ENCODE measurements around the gene PBOV1. TPM values are rescaled to one million over a fixed set of nuclear protein-coding genes. Genes with fewer than 3 reads are reported as not detected.
"Not testable (repeated sequence)": the region's sequence is repeated elsewhere in the genome, so short reads cannot be mapped to it uniquely, and the experiment has no call there.

Gene PBOV1
- polyA plus RNA-seq, 6 donors from 2014 or later, result not detected

GRCh38 chr6:138230759-138231380 lies 12.6 kb upstream of the PBOV1 start:
- Mint-ChIP-seq H3K9me3 (no peaks in the 10 kb centered on the region), H3K4me3 (no peak overlapping the region), H3K4me1 (peaks cover 0 to 11% (median 8%) of the 10 kb centered on the region in 3 donors), H3K36me3 (no peaks in the 10 kb centered on the region), H3K27me3 (peaks cover 16 to 20% (median 20%) of the 10 kb centered on the region in 3 donors), H3K27ac (no peak overlapping the region)
- DNase-seq (no peak), ATAC-seq (ENCODE audit: low read depth in 2 of 2) (no peak)

GRCh38 chr6:138230221-138230620 lies 11.9 kb upstream of the PBOV1 start:
- Mint-ChIP-seq H3K4me1 (peaks cover 0 to 11% (median 8%) of the 10 kb centered on the region in 3 donors), H3K27me3 (peaks cover 13 to 24% (median 21%) of the 10 kb centered on the region in 3 donors), H3K9me3 (no peaks in the 10 kb centered on the region), H3K36me3 (no peaks in the 10 kb centered on the region), H3K4me3 (no peak overlapping the region), H3K27ac (no peak overlapping the region)
- ATAC-seq (ENCODE audit: low read depth in 2 of 2), result no peak
- no peak for DNase-seq

- ATAC-seq (ENCODE audit: low read depth in 2 of 2) (no peak), DNase-seq (no peak)
These were observed 11.4 kb upstream of the PBOV1 start for GRCh38 chr6:138229663-138230179.

GRCh38 chr6:138229072-138229471 lies 10.8 kb upstream of the PBOV1 start:
- H3K4me1 Mint-ChIP-seq, result peaks cover 0 to 11% (median 8%) of the 10 kb centered on the region in 3 donors
- H3K4me3 Mint-ChIP-seq, result no peak overlapping the region
- no peaks in the 10 kb centered on the region for H3K9me3 Mint-ChIP-seq
- no peaks in the 10 kb centered on the region for H3K36me3 Mint-ChIP-seq
- DNase-seq (no peak), ATAC-seq (ENCODE audit: low read depth in 2 of 2) (no peak)
- peaks cover 14 to 28% (median 23%) of the 10 kb centered on the region in 3 donors for H3K27me3 Mint-ChIP-seq
- no peak overlapping the region for H3K27ac Mint-ChIP-seq

More at GRCh38 chr6:138229663-138230179, 11.4 kb upstream of the PBOV1 start:
- Mint-ChIP-seq H3K27me3 (peaks cover 9 to 28% (median 18%) of the 10 kb centered on the region in 3 donors), H3K4me3 (no peak overlapping the region), H3K4me1 (peaks cover 0 to 11% (median 8%) of the 10 kb centered on the region in 3 donors), H3K9me3 (no peaks in the 10 kb centered on the region), H3K36me3 (no peaks in the 10 kb centered on the region), H3K27ac (peak overlapping the region in 1 of 6 donors; percentile 17)

- H3K27me3 Mint-ChIP-seq, result peaks cover 14 to 28% (median 20%) of the 10 kb centered on the region in 3 donors
These were observed 9.1 kb upstream of the PBOV1 start for GRCh38 chr6:138227316-138227781.

GRCh38 chr6:138226700-138227315 lies 8.5 kb upstream of the PBOV1 start:
- peaks cover 0 to 6% (median 4%) of the 10 kb centered on the region in 3 donors for H3K4me1 Mint-ChIP-seq
- peak overlapping the region in 1 of 6 donors; percentile 45 for H3K27ac Mint-ChIP-seq
- H3K9me3 Mint-ChIP-seq, result no peaks in the 10 kb centered on the region
- H3K36me3 Mint-ChIP-seq, result no peaks in the 10 kb centered on the region
- ATAC-seq (ENCODE audit: low read depth in 2 of 2), result no peak
- no peak for DNase-seq
- peaks cover 14 to 28% (median 23%) of the 10 kb centered on the region in 3 donors for H3K27me3 Mint-ChIP-seq
- H3K4me3 Mint-ChIP-seq, result no peak overlapping the region

More at GRCh38 chr6:138227316-138227781, 9.1 kb upstream of the PBOV1 start:
- Mint-ChIP-seq H3K36me3 (no peaks in the 10 kb centered on the region), H3K27ac (no peak overlapping the region), H3K4me3 (no peak overlapping the region), H3K4me1 (peaks cover 0 to 11% (median 4%) of the 10 kb centered on the region in 3 donors), H3K9me3 (no peaks in the 10 kb centered on the region)
- ATAC-seq (ENCODE audit: low read depth in 2 of 2) (no peak), DNase-seq (no peak)

- Mint-ChIP-seq H3K36me3 (no peaks in the 10 kb centered on the region), H3K4me1 (no peaks in the 10 kb centered on the region), H3K9me3 (no peaks in the 10 kb centered on the region), H3K27ac (no peak overlapping the region), H3K4me3 (no peak overlapping the region), H3K27me3 (peaks cover 9 to 28% (median 23%) of the 10 kb centered on the region in 3 donors)
- DNase-seq (no peak), ATAC-seq (ENCODE audit: low read depth in 2 of 2) (no peak)
These were observed 7.7 kb upstream of the PBOV1 start for GRCh38 chr6:138225953-138226352.

- H3K4me1 Mint-ChIP-seq, result no peaks in the 10 kb centered on the region
- DNase-seq (no peak), ATAC-seq (ENCODE audit: low read depth in 2 of 2) (no peak)
- no peak overlapping the region for H3K27ac Mint-ChIP-seq
- H3K27me3 Mint-ChIP-seq, result peaks cover 17 to 44% (median 34%) of the 10 kb centered on the region in 3 donors
- H3K4me3 Mint-ChIP-seq, result no peak overlapping the region
- peaks cover 0 to 3% (median 0%) of the 10 kb centered on the region in 7 donors for H3K9me3 Mint-ChIP-seq
- no peaks in the 10 kb centered on the region for H3K36me3 Mint-ChIP-seq
These were observed 4.7 kb upstream of the PBOV1 start for GRCh38 chr6:138222901-138223546.

GRCh38 chr6:138219901-138220300 lies 1.6 kb upstream of the PBOV1 start:
- Mint-ChIP-seq H3K27ac (no peak overlapping the region), H3K9me3 (peaks cover 0 to 3% (median 0%) of the 10 kb centered on the region in 7 donors), H3K4me3 (no peak overlapping the region), H3K27me3 (peaks cover 29 to 39% (median 36%) of the 10 kb centered on the region in 3 donors), H3K4me1 (no peaks in the 10 kb centered on the region), H3K36me3 (no peaks in the 10 kb centered on the region)
- ATAC-seq (ENCODE audit: low read depth in 2 of 2), result no peak
- no peak for DNase-seq

GRCh38 chr6:138219398-138219797 lies 1.1 kb upstream of the PBOV1 start:
- ATAC-seq (ENCODE audit: low read depth in 2 of 2), result no peak
- H3K4me1 Mint-ChIP-seq, result no peaks in the 10 kb centered on the region
- H3K36me3 Mint-ChIP-seq, result no peaks in the 10 kb centered on the region
- H3K9me3 Mint-ChIP-seq, result peaks cover 0 to 3% (median 0%) of the 10 kb centered on the region in 7 donors
- no peak overlapping the region for H3K27ac Mint-ChIP-seq
- DNase-seq, result no peak
- no peak overlapping the region for H3K4me3 Mint-ChIP-seq
- peaks cover 33 to 42% (median 39%) of the 10 kb centered on the region in 3 donors for H3K27me3 Mint-ChIP-seq

GRCh38 chr6:138215093-138215782 lies 3.1 kb downstream of the PBOV1 start:
- H3K4me1 Mint-ChIP-seq, result no peaks in the 10 kb centered on the region
- no peak overlapping the region for H3K4me3 Mint-ChIP-seq
- no peak for ATAC-seq (ENCODE audit: low read depth in 2 of 2)
- no peaks in the 10 kb centered on the region for H3K36me3 Mint-ChIP-seq
- H3K27me3 Mint-ChIP-seq, result peaks cover 35 to 50% (median 46%) of the 10 kb centered on the region in 3 donors
- H3K9me3 Mint-ChIP-seq, result peaks cover 0 to 3% (median 0%) of the 10 kb centered on the region in 7 donors
- peak overlapping the region in 1 of 6 donors; percentile 52 for H3K27ac Mint-ChIP-seq
- DNase-seq, result no peak

GRCh38 chr6:138212530-138212929 lies 5.8 kb downstream of the PBOV1 start:
- H3K4me1 Mint-ChIP-seq; ATAC-seq (ENCODE audit: low read depth in 2 of 2); H3K9me3 Mint-ChIP-seq; H3K27ac Mint-ChIP-seq; H3K36me3 Mint-ChIP-seq; DNase-seq; H3K4me3 Mint-ChIP-seq: not testable (repeated sequence)
- peaks cover 27 to 60% (median 46%) of the 10 kb centered on the region in 3 donors for H3K27me3 Mint-ChIP-seq

GRCh38 chr6:138211601-138212000 lies 6.7 kb downstream of the PBOV1 start:
- no peak overlapping the region for H3K4me3 Mint-ChIP-seq
- H3K36me3 Mint-ChIP-seq, result no peaks in the 10 kb centered on the region
- H3K4me1 Mint-ChIP-seq, result no peaks in the 10 kb centered on the region
- no peak overlapping the region for H3K27ac Mint-ChIP-seq
- no peaks in the 10 kb centered on the region for H3K9me3 Mint-ChIP-seq
- ATAC-seq (ENCODE audit: low read depth in 2 of 2) (no peak), DNase-seq (no peak)
- H3K27me3 Mint-ChIP-seq, result peaks cover 27 to 61% (median 44%) of the 10 kb centered on the region in 3 donors
